PFSK-1 (cell line): ENCODE data around the gene TMEM106A.

Experiments
- FOXP2 ChIP-seq: optimal IDR thresholded peaks from 2 replicates; pipeline ENCODE3; 2011; ENCODE audit warnings: borderline replicate concordance, control low read depth, inconsistent platforms; ENCODE audit not compliant: insufficient read depth; ENCODE audit errors: extremely low read length, extremely low read depth
- POLR2AphosphoS5 ChIP-seq: IDR thresholded peaks from 2 replicates; pipeline ENCODE4 v1.6.1; 2012; ENCODE audit warnings: low read depth, mild to moderate bottlenecking, control low read depth, low read length, moderate library complexity
- SIN3A ChIP-seq: IDR thresholded peaks from 2 replicates; pipeline ENCODE4 v1.6.1; 2012; ENCODE audit warnings: mild to moderate bottlenecking, low read length, moderate library complexity, borderline replicate concordance; ENCODE audit not compliant: insufficient read depth
- TAF1 ChIP-seq: IDR thresholded peaks from 2 replicates; pipeline ENCODE4 v1.6.1; 2012; ENCODE audit warnings: low read length, control low read depth, borderline replicate concordance; ENCODE audit not compliant: insufficient read depth
- TF ChIP-seq, protein P1 (sequence below), 2 experiments: IDR thresholded peaks; 2 replicates each; pipeline versions ENCODE4 v1.6.1 to v1.8.0; 2011 to 2012; ENCODE audit warnings: low read depth in 2 of 2, low read length in 2 of 2, control low read depth in 1 of 2, inconsistent platforms in 1 of 2, mild to moderate bottlenecking in 1 of 2, moderate library complexity in 1 of 2; ENCODE audit not compliant: insufficient read depth in 1 of 2

The TMEM106A gene

DNA sequence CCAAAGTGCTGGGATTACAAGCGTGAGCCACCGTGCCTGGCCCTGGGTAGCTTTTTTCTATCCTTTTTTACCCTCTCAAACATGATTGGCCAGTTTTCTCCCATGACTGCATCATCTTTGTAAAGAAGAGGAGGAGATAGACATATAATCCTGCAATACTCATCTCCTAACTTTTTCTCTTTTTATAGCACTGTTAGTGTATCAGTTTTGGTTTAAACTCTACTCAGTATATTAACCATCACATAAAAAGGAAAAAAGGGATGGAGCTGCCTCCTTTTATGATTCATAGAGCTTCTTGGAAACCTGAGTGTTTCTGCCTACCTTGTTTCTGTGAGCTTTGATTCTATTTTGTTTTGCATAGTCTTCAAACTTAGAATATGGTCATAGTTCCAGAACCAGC is 12.0 kb upstream of the TMEM106A start:
- TF ChIP-seq POLR2AphosphoS5 (no peak), TAF1 (no peak), FOXP2 (no peak), SIN3A (no peak)
- TF ChIP-seq, protein P1, sequence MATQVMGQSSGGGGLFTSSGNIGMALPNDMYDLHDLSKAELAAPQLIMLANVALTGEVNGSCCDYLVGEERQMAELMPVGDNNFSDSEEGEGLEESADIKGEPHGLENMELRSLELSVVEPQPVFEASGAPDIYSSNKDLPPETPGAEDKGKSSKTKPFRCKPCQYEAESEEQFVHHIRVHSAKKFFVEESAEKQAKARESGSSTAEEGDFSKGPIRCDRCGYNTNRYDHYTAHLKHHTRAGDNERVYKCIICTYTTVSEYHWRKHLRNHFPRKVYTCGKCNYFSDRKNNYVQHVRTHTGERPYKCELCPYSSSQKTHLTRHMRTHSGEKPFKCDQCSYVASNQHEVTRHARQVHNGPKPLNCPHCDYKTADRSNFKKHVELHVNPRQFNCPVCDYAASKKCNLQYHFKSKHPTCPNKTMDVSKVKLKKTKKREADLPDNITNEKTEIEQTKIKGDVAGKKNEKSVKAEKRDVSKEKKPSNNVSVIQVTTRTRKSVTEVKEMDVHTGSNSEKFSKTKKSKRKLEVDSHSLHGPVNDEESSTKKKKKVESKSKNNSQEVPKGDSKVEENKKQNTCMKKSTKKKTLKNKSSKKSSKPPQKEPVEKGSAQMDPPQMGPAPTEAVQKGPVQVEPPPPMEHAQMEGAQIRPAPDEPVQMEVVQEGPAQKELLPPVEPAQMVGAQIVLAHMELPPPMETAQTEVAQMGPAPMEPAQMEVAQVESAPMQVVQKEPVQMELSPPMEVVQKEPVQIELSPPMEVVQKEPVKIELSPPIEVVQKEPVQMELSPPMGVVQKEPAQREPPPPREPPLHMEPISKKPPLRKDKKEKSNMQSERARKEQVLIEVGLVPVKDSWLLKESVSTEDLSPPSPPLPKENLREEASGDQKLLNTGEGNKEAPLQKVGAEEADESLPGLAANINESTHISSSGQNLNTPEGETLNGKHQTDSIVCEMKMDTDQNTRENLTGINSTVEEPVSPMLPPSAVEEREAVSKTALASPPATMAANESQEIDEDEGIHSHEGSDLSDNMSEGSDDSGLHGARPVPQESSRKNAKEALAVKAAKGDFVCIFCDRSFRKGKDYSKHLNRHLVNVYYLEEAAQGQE (IDR thresholded peaks at IDR 0.05; ENCODE audit: insufficient read depth in 1 of 2, low read depth in 2 of 2, low read length in 2 of 2) = no peak

DNA sequence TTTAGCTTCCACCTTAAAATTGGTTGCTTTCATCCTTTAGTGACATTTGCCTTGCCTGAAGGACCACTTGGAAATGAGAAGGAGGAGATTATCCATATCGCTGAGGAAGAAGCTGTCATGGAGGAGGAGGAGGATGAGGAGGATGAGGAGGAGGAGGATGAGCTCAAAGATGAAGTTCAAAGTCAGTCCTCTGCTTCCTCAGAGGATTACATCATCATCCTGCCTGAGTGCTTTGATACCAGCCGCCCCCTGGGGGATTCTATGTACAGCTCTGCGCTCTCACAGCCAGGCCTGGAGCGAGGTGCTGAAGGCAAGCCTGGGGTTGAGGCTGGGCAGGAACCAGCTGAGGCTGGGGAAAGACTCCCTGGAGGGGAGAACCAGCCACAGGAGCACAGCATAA is 11.5 kb upstream of the TMEM106A start:
- TF ChIP-seq SIN3A (no peak), TAF1 (no peak), POLR2AphosphoS5 (no peak), FOXP2 (no peak)
- TF ChIP-seq, protein P1 (IDR thresholded peaks at IDR 0.05; ENCODE audit: insufficient read depth in 1 of 2, low read depth in 2 of 2, low read length in 2 of 2) = no peak

DNA sequence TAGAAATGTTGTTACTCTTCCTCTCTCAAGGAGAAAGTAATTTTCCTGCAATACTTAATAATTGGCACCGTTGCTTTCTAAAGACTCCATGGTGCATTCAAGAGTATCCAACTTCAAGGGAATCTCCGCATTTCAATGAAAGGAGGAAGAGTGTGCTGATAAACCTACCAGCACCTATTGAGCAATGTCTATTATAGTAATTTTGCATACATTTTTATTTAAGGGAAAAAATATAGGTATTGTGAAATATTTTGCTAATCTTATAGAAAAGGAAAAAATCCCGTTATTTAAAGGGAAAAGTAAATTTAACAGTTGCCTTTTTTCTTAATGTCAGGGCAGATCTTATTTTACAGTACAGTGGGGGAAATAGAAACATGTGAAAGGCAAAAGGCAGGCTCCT is 1.1 kb upstream of the TMEM106A start:
- TF ChIP-seq FOXP2 = no peak
- no peak for TF ChIP-seq TAF1
- TF ChIP-seq, protein P1 (IDR thresholded peaks at IDR 0.05; ENCODE audit: insufficient read depth in 1 of 2, low read depth in 2 of 2, low read length in 2 of 2) = no peak
- TF ChIP-seq POLR2AphosphoS5 = no peak
- TF ChIP-seq SIN3A = no peak

DNA sequence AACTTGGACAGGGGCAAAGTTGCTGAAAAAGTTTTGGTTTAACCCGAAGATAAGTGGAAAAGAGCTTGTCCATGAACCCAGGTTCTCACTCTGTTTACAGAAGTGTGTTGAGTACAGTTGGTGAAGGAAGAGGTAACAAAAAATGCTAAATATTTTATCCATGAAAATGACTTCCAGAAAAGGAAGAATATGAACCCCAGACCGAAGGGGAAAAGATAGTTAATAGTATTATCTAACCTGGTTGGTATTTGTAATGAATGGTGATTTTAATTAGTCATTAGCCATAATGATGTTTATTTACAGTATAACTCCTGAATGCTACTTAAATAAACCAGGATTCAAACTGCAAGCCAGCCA is 574 bp upstream of the TMEM106A start:
- TF ChIP-seq FOXP2 = no peak
- TF ChIP-seq, protein P1 (IDR thresholded peaks at IDR 0.05; ENCODE audit: insufficient read depth in 1 of 2, low read depth in 2 of 2, low read length in 2 of 2) = no peak
- no peak for TF ChIP-seq POLR2AphosphoS5
- no peak for TF ChIP-seq SIN3A
- no peak for TF ChIP-seq TAF1
